Stomach (tissue), 9 donors: ENCODE data around the gene ALX4. TPM values are rescaled to one million over a fixed set of nuclear protein-coding genes. Genes with fewer than 3 reads are reported as not detected.

ENCODE experiments used
- DNase-seq, 2 donors: peaks; one replicate each; pipeline versions ENCODE4 v3.0.0 to v3.0.0-alpha.2; 2013 to 2019
- H3K27ac ChIP-seq, 5 donors: fragments of 200-600 bp in 4 of 5; sonication (generic) in 4 of 5; one replicate each; pipeline ENCODE4 v1.5.1; 2013 to 2019; ENCODE audit warnings: mild to moderate bottlenecking in 1 of 5, moderate library complexity in 1 of 5
- H3K27me3 ChIP-seq, 3 donors: fragments of 200-600 bp; sonication (generic); one replicate each; pipeline ENCODE4 v1.5.1; 2017 to 2019; ENCODE audit warnings: mixed run types in 1 of 3
- H3K36me3 ChIP-seq, 4 donors: fragments of 200-600 bp; sonication (generic); 1 replicate in 3 of 4; 2 replicates in 1 of 4; pipeline ENCODE4 v1.5.1; 2016 to 2019
- H3K4me1 ChIP-seq, 4 donors: fragments of 200-600 bp; sonication (generic); one replicate each; pipeline ENCODE4 v1.5.1; 2016 to 2019
- H3K4me3 ChIP-seq, 4 donors: fragments of 200-600 bp; sonication (generic) in 3 of 4; one replicate each; pipeline ENCODE4 v1.5.1; 2016 to 2019; ENCODE audit warnings: mild to moderate bottlenecking in 1 of 4
- H3K9me3 ChIP-seq, 4 donors: fragments of 200-600 bp; sonication (generic); one replicate each; pipeline ENCODE4 v1.5.1; 2016 to 2019
- CTCF ChIP-seq, 7 experiments: fragments of 450-650 bp in 4 of 7; fragments of 200-600 bp in 3 of 7; sonication (generic) in 3 of 7; IDR thresholded peaks; one replicate each; pipeline ENCODE4 v1.5.1; 2016 to 2019; ENCODE audit warnings: antibody characterized with exemption in 7 of 7, control low read depth in 2 of 7, mild to moderate bottlenecking in 1 of 7
- EP300 ChIP-seq: sonication (generic); formaldehyde crosslinking; IDR thresholded peaks from one replicate; pipeline ENCODE4 v1.6.1; 2017; ENCODE audit warnings: antibody characterized with exemption
- POLR2A ChIP-seq, 4 donors: fragments of 450-650 bp; IDR thresholded peaks; one replicate each; pipeline ENCODE4 v1.6.1; 2016; ENCODE audit warnings: antibody characterized with exemption in 4 of 4, control low read depth in 2 of 4, mild to moderate bottlenecking in 1 of 4, moderate library complexity in 1 of 4
- POLR2AphosphoS5 ChIP-seq, 3 donors: sonication (generic); formaldehyde crosslinking; IDR thresholded peaks; one replicate each; pipeline ENCODE4 v1.6.1; 2016; ENCODE audit warnings: antibody characterized with exemption in 3 of 3
- WGBS, 5 donors: extraction: QIAGEN DNeasy Blood & Tissue Kit in 3 of 5; methylation state at CpG; one replicate each; pipeline versions ENCODE4 v1.1.5 to v1.1.7; 2013 to 2018; 5-methylcytosine and 5-hydroxymethylcytosine counted together
- intact Hi-C: fragments of 100-400 bp; cut with DNase I; formaldehyde crosslinking; loops from one replicate; pipeline ENCODE4 v1.15.1; 2023; ENCODE audit warnings: low total_unique reads
- polyA plus RNA-seq, 3 donors: library from polyadenylated mRNA; stranded (reverse); fragments of 200-250 nt; gene quantifications; one replicate each; pipeline ENCODE4 v1.2.3, GENCODE V29; 2013
- total RNA-seq, 5 donors: library from RNA; depleted of rRNA; stranded (reverse); fragments of >200 nt; gene quantifications; one replicate each; pipeline versions ENCODE4 v1.1.0 to v1.2.3, GENCODE V29; 2014 to 2016
- donor health status: healthy with polysubstance abuse.
- donor health status: Bipolar disorder and iron deficiency.
- donor health status: healthy.

The ALX4 gene
- total and polyA plus RNA-seq, 8 donors, result not detected

GRCh38 chr11:44221992-44222391 is 87.9 kb downstream of the ALX4 start:
- 74 to 90% (median 85%) methylated on average over 2 of the region's 2 CpGs for WGBS, 5 donors
- intact Hi-C loops, result no loop called here

GRCh38 chr11:44221456-44221855 is 88.5 kb downstream of the ALX4 start:
- intact Hi-C loops, result no loop called here
- Histone ChIP-seq H3K4me3 (no peak overlapping the region), H3K27ac (no peak overlapping the region), H3K36me3 (peaks cover 0 to 7% (median 0%) of the 10 kb centered on the region in 4 donors), H3K9me3 (no peaks in the 10 kb centered on the region), H3K27me3 (no peaks in the 10 kb centered on the region), H3K4me1 (peaks cover 0 to 4% (median 0%) of the 10 kb centered on the region in 4 donors)
- DNase-seq, result peak in 1 of 2 donors; percentile 38
- no peak for TF ChIP-seq POLR2A (IDR thresholded peaks at IDR 0.05)
- TF ChIP-seq CTCF (IDR thresholded peaks at IDR 0.05), result no peak
- no peak for TF ChIP-seq POLR2AphosphoS5 (IDR thresholded peaks at IDR 0.05)
- TF ChIP-seq EP300, result no peak
- 76 to 87% (median 81%) methylated on average over 3 of the region's 3 CpGs for WGBS, 5 donors

More at GRCh38 chr11:44221992-44222391, 87.9 kb downstream of the ALX4 start:
- Histone ChIP-seq H3K4me1 (peaks cover 0 to under 1% (median 0%) of the 10 kb centered on the region in 4 donors), H3K4me3 (no peak overlapping the region), H3K9me3 (no peaks in the 10 kb centered on the region), H3K36me3 (peaks cover 0 to 7% (median 0%) of the 10 kb centered on the region in 4 donors), H3K27ac (no peak overlapping the region), H3K27me3 (no peaks in the 10 kb centered on the region)
- no peak for DNase-seq
- TF ChIP-seq EP300, result no peak
- no peak for TF ChIP-seq POLR2AphosphoS5 (IDR thresholded peaks at IDR 0.05)
- TF ChIP-seq POLR2A (IDR thresholded peaks at IDR 0.05), result no peak
- TF ChIP-seq CTCF (IDR thresholded peaks at IDR 0.05), result no peak

DNA sequence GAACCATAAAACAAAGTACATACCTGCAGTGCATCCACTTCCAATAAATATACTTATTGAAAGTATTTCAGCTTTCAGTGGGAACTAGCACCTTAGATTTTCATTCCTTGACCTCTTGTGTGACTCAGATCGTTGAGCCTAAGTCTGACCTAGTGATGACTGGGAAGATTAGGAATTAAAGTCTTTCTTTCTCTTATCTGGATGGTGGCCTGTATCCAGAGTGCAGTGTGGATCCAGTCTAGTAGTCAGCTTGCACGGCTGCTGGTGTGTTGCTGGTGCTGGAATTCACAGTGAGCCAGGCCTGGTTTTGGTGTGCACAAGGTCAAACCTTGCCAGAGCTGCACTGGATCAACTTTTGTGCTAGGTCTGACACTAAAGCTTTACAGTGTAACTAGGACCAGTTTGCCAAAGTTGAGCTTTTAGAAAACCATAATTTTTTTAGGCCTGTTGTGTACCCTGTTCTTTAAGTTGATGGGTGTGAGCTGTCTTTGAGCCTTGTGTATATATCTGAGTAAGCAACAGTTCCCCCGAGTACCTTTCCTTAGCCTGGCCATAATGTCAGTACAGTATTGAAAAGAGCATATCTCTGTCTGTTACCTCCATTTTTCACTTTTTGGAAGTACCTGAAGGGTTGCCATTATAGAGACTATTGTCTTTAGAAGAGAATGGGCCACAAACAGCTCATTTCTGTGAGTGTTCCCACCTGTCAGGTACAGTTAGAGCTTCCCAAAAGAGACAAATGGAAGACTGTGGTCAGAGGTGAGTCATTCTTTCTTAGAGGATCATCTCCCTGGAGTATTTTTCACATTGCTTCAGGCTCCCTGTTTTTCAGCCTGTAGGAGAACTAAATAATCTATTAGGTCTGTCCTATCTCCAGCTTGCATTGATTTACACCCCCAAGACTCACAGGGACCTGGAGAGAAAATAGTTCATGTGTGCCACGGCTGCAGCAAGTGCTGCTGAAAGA is 89.8 kb downstream of the ALX4 start:
- 73 to 88% (median 79%) methylated on average over 4 of the region's 4 CpGs for WGBS, 5 donors
- Histone ChIP-seq H3K9me3 (no peaks in the 10 kb centered on the region), H3K27me3 (no peaks in the 10 kb centered on the region), H3K4me3 (no peak overlapping the region), H3K27ac (no peak overlapping the region), H3K36me3 (peaks cover 0 to 7% (median 0%) of the 10 kb centered on the region in 4 donors), H3K4me1 (peaks cover 0 to 4% (median 0%) of the 10 kb centered on the region in 4 donors)
- intact Hi-C loops, result no loop called here
- no peak for DNase-seq
- no peak for TF ChIP-seq POLR2A (IDR thresholded peaks at IDR 0.05)
- TF ChIP-seq CTCF (IDR thresholded peaks at IDR 0.05), result no peak
- no peak for TF ChIP-seq POLR2AphosphoS5 (IDR thresholded peaks at IDR 0.05)
- TF ChIP-seq EP300, result no peak

- Histone ChIP-seq H3K27me3 (no peaks in the 10 kb centered on the region), H3K36me3 (peaks cover 0 to 7% (median 2%) of the 10 kb centered on the region in 4 donors), H3K27ac (no peak overlapping the region), H3K4me1 (peaks cover 0 to 4% (median 0%) of the 10 kb centered on the region in 4 donors), H3K9me3 (no peaks in the 10 kb centered on the region), H3K4me3 (no peak overlapping the region)
- TF ChIP-seq POLR2A (IDR thresholded peaks at IDR 0.05) (no peak), POLR2AphosphoS5 (IDR thresholded peaks at IDR 0.05) (no peak), CTCF (IDR thresholded peaks at IDR 0.05) (no peak), EP300 (no peak)
- 77 to 87% (median 81%) methylated on average over 1 of the region's 1 CpG for WGBS, 5 donors
- no peak for DNase-seq
- intact Hi-C loops, result no loop called here
Measured at GRCh38 chr11:44217432-44217831, 92.5 kb downstream of the ALX4 start.
